IPS DF 19.7 (cell line): ENCODE measurements around the gene NBR1.
"Not testable (repeated sequence)": the region's sequence is repeated elsewhere in the genome, so short reads cannot be mapped to it uniquely, and the experiment has no call there.

Experiments
- DNase-seq: peaks from one replicate; pipeline ENCODE4 v3.0.0-alpha.2; 2013; ENCODE audit warnings: low read depth, low spot score

The NBR1 gene

DNA sequence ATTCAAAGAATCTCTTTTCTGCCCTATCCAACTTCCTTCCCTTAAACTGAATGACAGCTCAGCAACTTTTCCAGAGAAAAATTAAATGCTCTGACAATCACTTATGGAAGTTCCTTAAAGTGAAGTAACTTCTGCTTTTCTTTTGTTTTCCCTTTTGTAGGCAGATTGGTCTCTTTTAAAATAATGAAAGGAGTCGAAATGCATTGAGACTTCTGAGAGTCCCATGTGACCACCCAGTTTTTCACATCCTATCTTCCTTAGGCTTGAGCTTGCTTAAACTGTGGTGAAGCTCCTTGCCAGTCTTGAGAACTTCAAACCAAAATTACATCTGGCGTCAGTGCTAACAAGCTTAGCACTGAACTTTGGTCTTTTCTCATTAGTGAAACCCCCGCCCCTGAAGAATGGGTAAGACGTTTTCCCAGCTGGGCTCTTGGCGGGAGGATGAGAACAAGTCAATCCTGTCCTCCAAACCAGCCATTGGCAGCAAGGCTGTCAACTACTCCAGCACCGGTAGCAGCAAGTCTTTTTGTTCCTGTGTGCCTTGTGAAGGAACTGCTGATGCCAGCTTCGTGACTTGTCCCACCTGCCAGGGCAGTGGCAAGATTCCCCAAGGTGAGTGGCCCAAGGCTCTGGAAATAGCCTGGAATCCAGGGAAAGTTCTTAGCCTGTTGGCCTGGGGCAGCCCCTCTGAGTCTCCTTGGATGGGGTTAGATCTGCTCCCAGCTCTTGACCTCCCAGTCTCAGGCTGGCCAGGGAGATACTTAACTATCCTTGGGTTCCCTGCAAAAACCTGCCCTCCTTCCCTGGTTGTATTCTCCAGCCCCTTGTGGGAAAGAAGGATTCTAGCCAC is 41.9 kb downstream of the NBR1 start:
- DNase-seq = no peak

DNA sequence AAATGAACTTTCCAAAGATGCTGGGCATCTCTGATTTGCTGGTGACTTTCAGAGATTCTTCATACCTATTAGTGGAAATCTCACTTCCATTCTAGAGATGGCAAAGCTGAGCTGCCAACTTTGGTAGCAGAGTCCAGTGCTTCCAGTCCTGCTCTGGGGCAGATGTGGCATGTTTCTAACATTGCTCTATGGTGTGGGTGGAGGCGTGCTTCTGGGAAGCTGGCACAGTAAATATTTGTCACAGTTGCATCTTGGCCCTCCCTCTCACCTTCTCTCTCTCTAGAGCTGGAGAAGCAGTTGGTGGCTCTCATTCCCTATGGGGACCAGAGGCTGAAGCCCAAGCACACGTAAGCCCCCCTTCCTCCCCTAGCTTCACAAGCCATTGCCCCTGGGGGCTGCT is 42.5 kb downstream of the NBR1 start:
- no peak for DNase-seq

DNA sequence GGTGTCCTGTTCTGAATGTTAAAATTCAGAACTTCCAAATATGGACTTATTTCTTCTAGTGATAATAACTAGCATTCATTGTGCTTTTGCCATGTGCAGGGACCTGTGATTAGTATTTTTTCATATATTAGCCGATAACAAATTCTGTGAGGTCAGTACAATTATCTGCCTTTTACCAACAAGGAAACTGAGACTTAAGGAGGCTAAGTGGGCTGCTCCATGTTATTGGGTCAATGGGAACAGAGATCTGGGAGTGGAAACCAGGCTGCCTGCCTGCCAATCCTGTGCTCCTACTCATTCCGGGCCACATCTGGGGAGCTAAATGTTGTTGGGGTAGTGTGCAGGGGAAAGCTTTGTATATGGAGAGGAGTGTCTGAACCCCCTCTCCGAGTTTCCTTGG is 44.3 kb downstream of the NBR1 start:
- DNase-seq = no peak

DNA sequence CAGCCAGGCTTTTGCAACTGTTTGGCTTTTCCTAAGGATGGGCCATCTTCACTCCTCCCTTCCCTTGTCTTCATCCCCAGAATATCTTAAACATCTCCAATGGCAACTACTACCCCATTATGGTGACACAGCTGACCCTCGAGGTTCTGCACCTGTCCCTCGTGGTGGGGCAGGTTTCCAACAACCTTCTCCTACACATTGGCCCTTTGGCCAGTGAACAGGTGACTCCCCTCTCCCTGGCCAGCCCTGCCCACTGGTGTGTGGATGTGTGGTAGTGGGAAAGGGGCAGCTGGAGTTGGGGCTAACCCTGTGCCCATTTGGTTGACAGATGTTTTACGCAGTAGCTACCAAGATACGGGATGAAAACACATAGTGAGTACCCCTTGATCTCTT is 45.4 kb downstream of the NBR1 start:
- no peak for DNase-seq

DNA sequence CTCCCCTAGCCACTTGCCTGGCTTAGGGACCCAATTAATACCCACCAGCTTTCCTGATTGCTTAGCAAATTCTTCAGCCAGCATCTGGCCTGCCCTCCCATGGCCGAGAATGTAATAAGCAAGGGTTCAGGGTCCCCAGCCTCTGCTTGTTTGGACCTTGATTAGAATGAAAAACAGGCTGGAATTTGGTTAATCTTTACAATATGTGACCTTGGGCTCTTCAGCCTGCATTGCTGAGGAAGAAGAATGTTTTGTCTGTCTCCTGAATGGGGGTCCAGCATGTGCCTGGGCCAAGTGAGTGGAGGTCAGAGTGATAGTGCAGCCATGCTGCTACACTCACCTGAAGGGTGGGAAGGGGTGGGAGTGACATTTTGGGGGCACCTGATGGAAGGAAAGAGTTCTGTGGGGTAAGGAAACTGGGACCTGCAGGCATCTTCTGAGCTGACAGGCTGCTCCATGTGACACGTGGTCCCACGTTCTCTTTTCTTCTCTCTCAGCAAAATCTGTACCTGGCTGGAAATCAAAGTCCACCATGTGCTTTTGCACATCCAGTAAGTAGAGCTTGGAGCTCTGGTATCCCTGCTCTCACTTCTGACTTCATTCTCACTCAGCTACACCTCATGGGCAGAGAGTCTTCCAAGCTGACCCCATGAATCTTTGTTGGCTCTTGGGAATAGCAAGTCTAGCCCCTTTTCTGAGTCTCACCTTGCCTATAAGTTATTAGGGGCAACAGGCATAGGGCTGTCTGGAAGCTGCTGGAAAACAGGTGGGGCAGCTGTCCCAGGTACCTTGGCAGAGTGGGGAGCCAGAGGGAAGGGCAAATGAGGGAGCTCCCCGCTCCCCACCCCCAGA is 46.0 kb downstream of the NBR1 start:
- no peak for DNase-seq

DNA sequence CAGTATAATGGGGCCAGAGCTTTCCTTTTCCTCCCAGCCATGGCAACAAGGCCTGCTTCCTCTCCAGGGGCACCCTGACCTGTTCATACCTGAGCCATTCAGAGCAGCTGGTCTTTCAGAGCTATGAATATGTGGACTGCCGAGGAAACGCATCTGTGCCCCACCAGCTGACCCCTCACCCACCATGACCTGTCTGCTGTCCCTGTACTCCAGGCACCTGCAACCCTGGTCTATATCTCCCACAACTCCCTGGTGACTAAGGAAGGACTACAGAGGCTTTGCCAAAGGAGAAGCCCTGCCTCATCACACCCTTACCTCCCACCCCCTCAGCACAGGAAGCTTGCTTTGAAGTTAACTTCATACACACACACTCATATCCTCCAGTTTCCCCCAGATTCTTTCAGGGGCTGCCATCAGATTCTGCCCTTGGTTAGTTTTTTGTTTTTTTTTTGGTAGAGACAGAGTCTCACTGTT is 46.6 kb downstream of the NBR1 start:
- no peak for DNase-seq

DNA sequence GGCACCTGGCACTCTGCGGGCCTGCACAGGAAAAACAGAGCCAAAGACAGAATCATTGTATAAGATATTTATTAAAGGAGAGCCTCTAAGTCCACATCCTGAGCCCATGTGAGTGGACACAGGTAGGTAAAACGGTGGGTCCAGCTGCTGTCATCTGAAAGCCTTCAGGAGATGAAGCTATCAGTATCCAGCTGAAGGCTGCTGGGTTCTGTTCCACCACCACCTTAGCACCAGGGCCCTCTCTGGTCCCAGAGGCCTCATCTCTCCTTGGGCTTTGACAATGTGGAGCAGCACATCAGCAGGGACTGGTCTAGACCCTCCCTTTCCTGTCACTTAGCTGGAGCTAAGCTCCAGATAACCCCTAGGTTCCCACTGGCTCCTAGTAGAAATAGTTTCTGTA is 48.0 kb downstream of the NBR1 start:
- DNase-seq = no peak

DNA sequence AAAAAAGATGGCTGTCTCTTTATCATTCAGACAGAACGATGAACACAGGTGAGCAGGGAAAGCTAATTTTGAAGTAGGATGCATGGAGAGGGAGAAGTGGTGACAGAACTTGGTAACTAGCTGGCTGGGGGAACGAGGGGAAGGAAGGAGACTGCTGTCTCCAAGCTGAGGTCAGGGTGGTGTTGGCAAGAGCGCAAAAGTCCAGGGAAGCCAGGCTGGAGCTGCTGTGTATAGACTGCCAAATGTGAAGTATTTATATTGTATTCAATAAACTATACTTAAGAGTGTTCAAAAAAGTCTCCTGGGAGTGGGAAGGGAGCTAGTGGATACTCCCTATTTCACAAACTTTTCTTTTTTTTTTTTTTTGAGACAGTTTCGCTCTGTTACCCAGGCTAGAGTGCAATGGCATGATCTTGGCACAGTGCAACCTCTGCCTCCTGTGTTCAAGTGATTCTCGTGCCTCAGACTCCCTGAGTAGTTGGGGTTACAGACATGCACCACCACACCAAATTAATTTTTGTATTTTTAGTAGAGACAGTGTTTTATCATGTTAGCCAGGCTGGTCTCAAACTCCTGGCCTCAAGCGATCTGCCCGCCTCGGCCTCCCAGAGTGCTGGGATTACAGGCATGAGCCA is 48.8 kb downstream of the NBR1 start:
- no peak for DNase-seq

DNA sequence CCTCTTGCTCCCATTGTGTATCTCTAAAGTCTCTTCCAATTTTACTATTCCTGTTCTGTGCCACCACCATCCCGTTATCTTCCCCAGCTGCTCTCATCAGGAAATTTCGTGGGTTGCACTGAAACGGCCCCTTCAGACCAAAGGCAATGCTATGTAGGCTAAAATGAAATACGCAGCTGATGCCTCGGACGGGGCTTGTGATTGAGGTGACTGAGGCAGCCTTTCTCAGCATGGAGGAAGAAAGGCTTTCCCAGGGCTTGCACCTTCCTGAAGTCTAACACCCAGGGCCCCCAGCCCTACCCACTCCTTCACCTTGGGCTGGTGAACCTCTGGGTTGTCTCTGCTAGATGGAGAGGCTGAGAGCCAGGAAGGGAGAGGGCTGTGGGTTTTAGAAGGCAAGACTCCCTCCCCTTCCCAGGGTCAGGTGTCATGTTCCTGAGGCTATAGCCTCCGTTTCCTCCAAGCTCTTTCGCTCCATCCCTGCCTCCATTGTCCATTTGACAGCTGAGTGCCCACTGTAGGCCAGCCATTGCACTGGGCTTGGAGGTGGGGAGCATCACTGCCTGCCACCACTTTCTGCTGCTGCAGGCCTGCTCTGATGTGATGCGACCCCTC is 49.6 kb downstream of the NBR1 start:
- no peak for DNase-seq

DNA sequence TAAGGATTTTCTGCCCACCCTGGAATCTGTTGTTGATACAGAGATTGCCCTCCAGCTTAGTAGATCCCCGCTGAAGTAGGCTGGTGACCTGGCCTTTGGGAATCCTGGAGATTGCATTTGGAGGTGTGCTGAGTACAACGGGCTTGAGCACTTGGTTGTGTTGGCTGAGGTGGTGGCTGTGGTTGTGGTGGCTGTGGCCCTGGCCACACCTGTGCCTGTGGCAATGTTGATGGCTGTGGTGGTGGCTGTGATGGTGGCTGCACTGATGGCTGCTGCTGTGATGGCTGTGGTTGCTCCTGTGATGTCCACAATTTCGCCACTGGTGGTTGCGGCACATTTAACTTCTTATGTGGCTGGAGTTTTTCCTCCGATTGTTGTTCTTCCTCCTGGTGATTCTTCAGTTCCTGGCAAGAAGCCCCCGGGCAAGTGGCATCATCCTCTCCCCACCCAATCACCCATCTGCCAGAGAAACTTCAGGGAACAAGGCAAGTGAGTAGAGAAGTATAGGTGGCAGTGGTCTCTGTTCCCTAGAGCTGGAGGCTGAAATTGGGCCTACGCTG is 53.2 kb downstream of the NBR1 start:
- no peak for DNase-seq

DNA sequence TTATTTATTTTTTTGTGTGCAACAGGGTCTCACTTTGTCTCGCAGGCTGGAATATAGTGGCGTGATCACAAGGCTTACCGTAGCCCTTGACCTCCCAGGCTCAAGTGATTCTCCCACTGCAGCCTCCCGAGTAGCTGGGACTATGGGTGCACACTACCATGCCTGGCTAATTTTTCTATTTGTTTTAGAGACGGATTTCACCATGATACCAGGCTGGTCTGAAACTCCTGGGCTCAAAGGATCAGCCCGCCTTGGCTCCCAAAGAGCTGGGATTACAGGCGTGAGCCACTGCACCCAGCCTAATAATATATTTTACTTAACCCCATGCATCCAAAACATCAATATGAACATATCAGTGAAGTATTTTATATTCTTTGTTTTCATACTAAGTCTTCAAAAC is 55.4 kb downstream of the NBR1 start:
- no peak for DNase-seq

DNA sequence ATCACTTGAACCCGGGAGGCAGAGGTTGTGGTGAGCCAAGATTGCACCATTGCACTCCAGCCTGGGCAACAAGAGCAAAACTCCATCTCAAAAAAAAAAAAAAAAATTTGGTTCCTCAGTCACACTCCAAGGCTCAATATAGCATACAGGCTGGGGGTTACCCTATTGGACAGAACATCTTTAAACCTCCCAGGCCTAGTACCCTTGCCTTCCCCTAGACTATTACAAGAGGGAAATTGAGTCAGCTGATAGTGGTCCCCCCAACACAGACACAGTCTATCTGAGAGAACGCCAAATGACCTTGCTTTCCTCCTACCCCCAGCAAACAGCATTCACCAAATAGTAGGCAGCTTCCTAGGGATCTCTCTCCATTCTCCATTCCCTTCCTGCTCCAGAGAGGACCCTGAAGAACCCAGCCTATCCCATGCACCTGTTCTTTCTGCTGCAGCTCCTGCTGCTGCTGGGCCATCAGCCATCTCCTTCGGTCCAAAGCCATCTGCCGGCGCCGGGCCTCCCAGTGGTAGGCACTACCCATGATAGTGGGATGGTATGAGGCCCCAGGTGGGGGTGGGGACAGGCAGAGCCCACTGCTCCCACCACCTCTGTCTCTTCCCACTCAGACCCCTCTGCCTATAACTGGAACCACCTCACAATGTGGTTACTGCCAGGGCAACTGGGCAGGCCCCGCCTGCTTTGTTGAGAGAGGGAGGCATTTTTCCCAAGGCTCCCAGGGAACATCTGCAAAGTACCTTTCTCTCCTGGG is 57.2 kb downstream of the NBR1 start, which contains the start of gene CCDC200:
CCDC200 (minus strand) TSS at position 604 of the 763 bp plus-strand sequence; CDS start at position 535, 69 bp downstream.
- not testable (repeated sequence) for DNase-seq

DNA sequence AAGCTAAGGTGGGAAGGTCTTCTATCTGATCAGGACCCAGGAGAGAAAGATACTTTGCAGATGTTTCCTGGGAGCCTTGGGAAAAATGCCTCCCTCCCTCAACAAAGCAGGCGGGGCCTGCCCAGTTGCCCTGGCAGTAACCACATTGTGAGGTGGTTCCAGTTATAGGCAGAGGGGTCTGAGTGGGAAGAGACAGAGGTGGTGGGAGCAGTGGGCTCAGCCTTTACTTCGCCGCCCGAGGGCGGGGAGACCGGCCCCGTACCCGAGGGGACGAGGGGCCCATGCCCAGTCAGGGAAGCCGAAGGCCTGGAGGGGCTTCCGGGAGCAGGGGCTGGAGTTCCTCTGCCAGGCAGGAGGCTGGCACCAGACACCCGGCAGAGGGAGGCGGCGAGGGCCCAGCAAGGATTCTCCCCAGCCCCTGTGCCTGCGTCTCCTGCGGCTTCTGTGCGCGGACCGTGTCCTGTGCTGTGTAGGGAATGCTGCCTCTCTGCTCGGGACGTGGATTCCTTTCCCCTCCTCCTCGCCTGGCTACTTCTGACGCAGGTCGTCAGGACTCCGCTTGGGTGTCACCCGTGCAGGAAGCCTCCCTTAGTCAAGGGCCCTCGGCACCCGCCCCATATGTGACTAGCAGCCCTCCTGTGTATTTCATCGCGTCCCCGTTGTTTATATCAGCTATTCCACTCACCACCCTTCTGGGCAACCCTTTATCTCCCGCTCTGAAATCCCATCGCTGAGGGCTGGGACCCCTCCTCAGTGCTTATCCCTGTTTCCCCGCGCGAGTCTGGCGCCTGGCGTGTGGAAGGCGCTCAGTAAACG is 60.4 kb downstream of the NBR1 start:
- not testable (repeated sequence) for DNase-seq

DNA sequence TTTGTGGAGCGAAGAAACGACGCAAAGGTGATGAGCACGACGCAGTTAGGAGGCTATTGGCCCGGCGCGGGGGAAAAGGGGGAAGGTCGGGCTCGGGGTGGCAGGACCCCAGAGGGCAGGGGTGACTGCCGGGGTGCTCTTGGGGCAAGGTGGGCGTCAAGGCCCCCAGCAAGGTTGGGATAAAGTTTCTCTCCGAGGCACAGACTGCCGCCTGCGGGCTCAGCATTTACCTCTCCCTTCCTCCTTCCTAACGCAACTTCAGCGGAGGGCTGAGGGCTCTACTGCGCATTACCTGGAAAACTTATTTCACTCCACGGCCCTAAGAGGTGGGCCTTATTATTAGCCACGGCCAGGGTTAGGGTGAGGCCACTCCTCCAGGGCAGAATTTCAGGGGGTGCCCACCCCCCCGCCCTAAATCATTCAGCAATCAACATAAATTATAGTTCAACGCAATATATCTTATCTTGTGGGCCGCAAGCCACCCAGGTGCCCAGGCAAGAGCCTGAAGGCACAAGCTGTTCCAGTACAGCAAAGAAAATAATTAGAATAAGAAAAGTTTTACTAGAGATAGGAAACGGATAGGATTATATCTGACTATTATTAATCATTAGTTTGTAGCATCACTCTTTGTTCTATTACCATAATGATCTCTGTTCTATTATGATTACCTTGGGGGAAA is 61.1 kb downstream of the NBR1 start:
- DNase-seq = not testable (repeated sequence)

DNA sequence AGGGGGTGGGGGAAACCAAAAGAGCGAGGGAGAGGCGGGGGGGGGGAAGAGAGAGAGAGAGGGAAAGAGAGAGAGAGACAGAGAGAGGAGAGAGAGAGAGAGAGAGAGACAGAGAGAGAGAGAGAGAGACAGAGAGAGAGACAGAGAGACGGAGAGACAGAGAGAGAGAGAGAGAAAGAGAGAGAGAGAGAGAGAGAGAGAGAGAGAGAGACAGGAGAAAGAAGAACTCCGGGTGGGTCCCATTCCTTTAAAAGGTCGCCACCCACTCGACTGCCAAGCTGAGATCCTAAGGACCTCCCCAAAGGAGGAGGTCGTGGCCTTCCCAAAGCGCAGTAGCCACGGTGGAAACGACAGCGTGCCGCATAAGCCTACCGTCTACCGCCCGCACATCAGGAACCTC is 62.2 kb downstream of the NBR1 start:
- DNase-seq = not testable (repeated sequence)

DNA sequence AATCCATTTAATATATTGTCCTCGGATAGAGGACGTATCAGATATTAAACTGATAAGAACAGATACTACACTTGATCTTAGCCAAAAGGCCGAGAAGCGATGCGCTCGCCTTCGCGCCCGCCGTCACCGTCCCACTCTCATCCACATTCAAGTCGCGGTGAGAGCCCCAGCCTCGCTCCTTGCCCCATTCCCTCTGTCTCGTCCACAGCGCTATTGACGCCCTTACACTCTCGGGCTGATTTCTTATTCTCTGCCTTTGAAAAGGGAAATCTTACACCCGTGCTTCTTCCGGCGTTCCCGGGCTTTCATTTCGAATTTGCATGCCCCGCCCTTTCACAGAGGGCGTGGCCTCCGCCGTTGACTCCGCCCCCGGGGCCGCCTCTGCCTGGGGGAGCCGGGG is 62.9 kb downstream of the NBR1 start, which contains the start of gene RNU2-1:
RNU2-1 (minus strand) TSS at position 101 of the 400 bp plus-strand sequence.
- not testable (repeated sequence) for DNase-seq

DNA sequence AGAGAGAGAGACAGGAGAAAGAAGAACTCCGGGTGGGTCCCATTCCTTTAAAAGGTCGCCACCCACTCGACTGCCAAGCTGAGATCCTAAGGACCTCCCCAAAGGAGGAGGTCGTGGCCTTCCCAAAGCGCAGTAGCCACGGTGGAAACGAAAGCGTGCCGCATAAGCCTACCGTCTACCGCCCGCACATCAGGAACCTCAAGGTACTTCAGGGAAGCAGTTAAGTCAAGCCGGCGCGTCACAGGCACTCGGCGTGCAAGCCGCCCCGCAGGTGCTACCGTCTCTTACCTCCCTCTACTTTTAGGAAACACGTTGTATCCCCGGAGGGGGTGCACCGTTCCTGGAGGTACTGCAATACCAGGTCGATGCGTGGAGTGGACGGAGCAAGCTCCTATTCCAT is 68.6 kb downstream of the NBR1 start:
- not testable (repeated sequence) for DNase-seq

DNA sequence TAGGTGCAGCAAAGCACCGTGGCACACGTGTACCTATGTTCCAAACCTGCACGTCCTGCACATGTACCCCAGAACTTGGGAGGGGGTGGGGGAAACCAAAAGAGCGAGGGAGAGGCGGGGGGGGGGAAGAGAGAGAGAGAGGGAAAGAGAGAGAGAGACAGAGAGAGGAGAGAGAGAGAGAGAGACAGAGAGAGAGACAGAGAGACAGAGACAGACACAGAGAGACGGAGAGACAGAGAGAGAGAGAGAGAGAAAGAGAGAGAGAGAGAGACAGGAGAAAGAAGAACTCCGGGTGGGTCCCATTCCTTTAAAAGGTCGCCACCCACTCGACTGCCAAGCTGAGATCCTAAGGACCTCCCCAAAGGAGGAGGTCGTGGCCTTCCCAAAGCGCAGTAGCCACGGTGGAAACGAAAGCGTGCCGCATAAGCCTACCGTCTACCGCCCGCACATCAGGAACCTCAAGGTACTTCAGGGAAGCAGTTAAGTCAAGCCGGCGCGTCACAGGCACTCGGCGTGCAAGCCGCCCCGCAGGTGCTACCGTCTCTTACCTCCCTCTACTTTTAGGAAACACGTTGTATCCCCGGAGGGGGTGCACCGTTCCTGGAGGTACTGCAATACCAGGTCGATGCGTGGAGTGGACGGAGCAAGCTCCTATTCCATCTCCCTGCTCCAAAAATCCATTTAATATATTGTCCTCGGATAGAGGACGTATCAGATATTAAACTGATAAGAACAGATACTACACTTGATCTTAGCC is 69.8 kb downstream of the NBR1 start:
- DNase-seq = not testable (repeated sequence)
